Peyer's patch (tissue), 4 donors: Measurements from ENCODE around the gene RGS12. TPM values are rescaled to one million over a fixed set of nuclear protein-coding genes. Genes with fewer than 3 reads are reported as not detected.

Experiments
- DNase-seq, 3 donors: peaks; one replicate each; pipeline ENCODE4 v3.0.0-alpha.2; 2017 to 2019
- H3K27ac ChIP-seq, 4 donors: fragments of 200-600 bp; sonication (generic); one replicate each; pipeline ENCODE4 v1.5.1; 2016 to 2019
- H3K27me3 ChIP-seq, 2 donors: fragments of 200-600 bp; sonication (generic); one replicate each; pipeline ENCODE4 v1.5.1; 2019
- H3K36me3 ChIP-seq, 3 donors: fragments of 200-600 bp; sonication (generic); one replicate each; pipeline ENCODE4 v1.5.1; 2016 to 2019
- H3K4me1 ChIP-seq, 4 donors: fragments of 200-600 bp; sonication (generic); one replicate each; pipeline ENCODE4 v1.5.1; 2016 to 2019
- H3K4me3 ChIP-seq, 4 donors: fragments of 200-600 bp; sonication (generic); 1 replicate in 3 of 4; 2 replicates in 1 of 4; pipeline ENCODE4 v1.5.1; 2016 to 2019; ENCODE audit warnings: mild to moderate bottlenecking in 1 of 4
- H3K9me3 ChIP-seq, 4 donors: fragments of 200-600 bp; sonication (generic); one replicate each; pipeline ENCODE4 v1.5.1; 2016 to 2019; ENCODE audit warnings: mild to moderate bottlenecking in 1 of 4
- CTCF ChIP-seq, 6 experiments: fragments of 450-650 bp in 4 of 6; fragments of 200-600 bp in 2 of 6; sonication (generic) in 1 of 6; IDR thresholded peaks; one replicate each; pipeline ENCODE4 v1.5.1; 2017 to 2019; ENCODE audit warnings: antibody characterized with exemption in 6 of 6, mild to moderate bottlenecking in 3 of 6, moderate library complexity in 1 of 6
- POLR2A ChIP-seq, 2 donors: fragments of 450-650 bp; IDR thresholded peaks; one replicate each; pipeline ENCODE4 v1.5.1; 2017; ENCODE audit warnings: antibody characterized with exemption in 2 of 2, mild to moderate bottlenecking in 2 of 2, moderate library complexity in 2 of 2
- total RNA-seq, 4 donors: library from RNA; depleted of rRNA; stranded (reverse); fragments of >200 nt; gene quantifications; one replicate each; pipeline ENCODE4 v1.1.0, GENCODE V29; 2016

Gene RGS12
- total RNA-seq, 4 donors from 2014 or later: 24.3 to 36.5 (median 35.3) TPM

DNA sequence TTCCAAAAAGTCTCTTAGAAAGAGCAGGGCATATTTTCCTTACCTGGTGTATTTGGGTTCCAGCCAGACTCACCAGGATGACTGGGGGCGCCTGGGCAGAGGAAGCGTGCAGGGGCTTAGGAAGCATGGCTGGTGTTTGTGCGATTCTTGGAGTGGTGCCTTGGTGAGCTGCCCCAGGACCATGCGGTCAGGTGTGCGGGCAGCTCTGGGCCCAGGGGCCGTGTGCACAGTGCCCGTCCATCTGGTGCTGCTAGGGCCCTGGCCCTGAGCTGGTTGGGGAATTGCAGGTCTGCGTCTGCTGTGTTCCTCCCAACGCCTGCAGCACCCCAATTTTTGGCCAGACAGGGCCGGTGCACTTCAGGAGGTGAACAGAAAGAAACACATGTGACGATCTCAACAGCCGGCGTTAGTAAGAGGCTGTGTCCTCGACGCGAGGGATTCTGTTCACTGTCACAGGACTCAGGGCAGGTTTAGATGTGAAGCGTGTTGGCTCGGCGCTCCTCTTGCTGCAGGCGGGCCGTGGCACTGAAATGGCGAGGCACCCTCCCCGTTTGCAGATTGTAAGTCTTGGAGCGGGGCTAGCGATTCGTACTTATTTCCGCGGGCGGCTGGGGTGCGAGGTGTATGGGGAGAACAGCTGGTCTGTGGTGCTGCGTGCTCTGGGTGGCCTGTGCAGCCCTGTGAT lies 15.2 kb downstream of the RGS12 start:
- peak in 2 of 3 donors; percentile 40 to 45 for DNase-seq

DNA sequence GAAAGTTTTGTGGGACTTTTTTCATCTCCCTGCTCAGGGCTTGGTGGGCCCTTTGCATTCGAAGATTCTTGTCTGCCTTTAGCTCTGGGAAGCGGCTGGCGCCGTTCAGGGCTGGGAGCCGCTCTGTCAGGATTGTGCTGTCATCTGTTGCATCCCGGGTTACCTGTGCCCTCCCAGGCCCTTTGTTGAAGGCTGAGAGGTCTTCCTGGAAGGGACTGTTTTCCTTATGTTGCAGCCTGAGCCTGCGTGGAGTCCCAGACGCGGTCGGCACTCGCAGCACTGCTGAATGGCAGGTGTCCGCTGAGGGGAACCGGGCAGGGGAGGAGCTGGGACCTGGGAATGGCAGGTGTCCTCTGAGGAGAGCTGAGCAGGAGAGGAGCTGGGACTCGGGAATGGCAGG lies 15.9 kb downstream of the RGS12 start:
- TF ChIP-seq POLR2A (IDR thresholded peaks at IDR 0.05) (no peak), CTCF (IDR thresholded peaks at IDR 0.05) (no peak)
- Histone ChIP-seq H3K4me3 (no peak overlapping the region), H3K27me3 (no peaks in the 10 kb centered on the region), H3K9me3 (no peaks in the 10 kb centered on the region), H3K36me3 (no peaks in the 10 kb centered on the region), H3K27ac (no peak overlapping the region), H3K4me1 (peaks cover 0 to 38% (median 2%) of the 10 kb centered on the region in 4 donors)
- peak in 2 of 3 donors; percentile 46 to 49 for DNase-seq

More for the DNA sequence above, 15.2 kb downstream of the RGS12 start:
- no peak overlapping the region for H3K27ac ChIP-seq
- H3K36me3 ChIP-seq: no peaks in the 10 kb centered on the region
- TF ChIP-seq CTCF (IDR thresholded peaks at IDR 0.05) (no peak), POLR2A (IDR thresholded peaks at IDR 0.05) (no peak)
- H3K9me3 ChIP-seq: no peaks in the 10 kb centered on the region
- H3K4me3 ChIP-seq: no peak overlapping the region
- H3K4me1 ChIP-seq: peaks cover 0 to 38% (median 2%) of the 10 kb centered on the region in 4 donors
- H3K27me3 ChIP-seq: no peaks in the 10 kb centered on the region

DNA sequence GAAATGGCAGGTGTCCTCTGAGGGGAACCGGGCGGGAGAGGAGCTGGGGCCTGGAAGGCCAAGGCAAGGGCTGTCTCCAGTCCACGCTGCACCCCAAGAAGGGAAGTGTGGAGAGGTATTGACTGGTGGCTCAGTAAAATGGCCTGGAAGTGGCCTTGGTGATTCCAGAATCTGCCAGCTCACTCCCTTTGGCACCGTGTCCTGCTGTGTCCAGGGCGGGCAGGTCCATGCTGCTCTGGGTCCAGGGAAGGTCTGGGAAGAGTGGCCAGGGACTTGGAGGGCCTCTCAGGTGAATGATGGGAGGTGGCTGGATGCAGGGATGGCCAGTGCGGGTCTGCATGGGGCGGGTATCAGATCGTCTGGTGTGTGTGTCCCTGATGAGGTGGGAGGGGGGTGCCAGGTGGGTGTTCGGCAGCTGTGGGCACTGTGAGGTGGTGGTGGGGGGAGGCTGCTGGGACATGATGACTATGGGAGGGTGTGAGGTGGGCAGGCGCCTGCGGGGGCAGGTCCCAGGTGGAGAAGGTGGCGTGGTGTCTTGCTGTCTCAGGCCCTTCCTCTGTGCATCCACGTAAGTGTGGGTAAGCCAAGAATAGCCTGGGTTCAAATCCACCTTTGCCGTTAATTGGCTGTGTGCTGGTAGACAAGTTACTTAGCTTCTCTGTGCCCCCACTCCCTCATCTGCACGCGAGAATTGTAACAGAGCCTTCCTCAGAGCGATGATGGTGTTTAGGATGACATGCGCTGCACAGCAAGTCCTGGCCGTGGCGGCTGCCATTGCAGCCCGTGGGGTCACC lies 17.7 kb downstream of the RGS12 start:
- no peak for TF ChIP-seq POLR2A (IDR thresholded peaks at IDR 0.05)
- H3K9me3 ChIP-seq: no peaks in the 10 kb centered on the region
- no peaks in the 10 kb centered on the region for H3K27me3 ChIP-seq
- H3K36me3 ChIP-seq: no peaks in the 10 kb centered on the region
- no peak overlapping the region for H3K4me3 ChIP-seq
- no peak overlapping the region for H3K27ac ChIP-seq
- peak in 1 of 3 donors; percentile 43 for DNase-seq
- H3K4me1 ChIP-seq: peaks cover 0 to 25% (median 2%) of the 10 kb centered on the region in 4 donors

GRCh38 chr4:3311095-3311372 lies 18.2 kb downstream of the RGS12 start:
- Histone ChIP-seq H3K27ac (no peak overlapping the region), H3K27me3 (no peaks in the 10 kb centered on the region), H3K4me3 (no peak overlapping the region), H3K36me3 (no peaks in the 10 kb centered on the region), H3K9me3 (no peaks in the 10 kb centered on the region), H3K4me1 (peaks cover 0 to 20% (median 2%) of the 10 kb centered on the region in 4 donors)
- TF ChIP-seq POLR2A (IDR thresholded peaks at IDR 0.05): no peak
- no peak for DNase-seq

DNA sequence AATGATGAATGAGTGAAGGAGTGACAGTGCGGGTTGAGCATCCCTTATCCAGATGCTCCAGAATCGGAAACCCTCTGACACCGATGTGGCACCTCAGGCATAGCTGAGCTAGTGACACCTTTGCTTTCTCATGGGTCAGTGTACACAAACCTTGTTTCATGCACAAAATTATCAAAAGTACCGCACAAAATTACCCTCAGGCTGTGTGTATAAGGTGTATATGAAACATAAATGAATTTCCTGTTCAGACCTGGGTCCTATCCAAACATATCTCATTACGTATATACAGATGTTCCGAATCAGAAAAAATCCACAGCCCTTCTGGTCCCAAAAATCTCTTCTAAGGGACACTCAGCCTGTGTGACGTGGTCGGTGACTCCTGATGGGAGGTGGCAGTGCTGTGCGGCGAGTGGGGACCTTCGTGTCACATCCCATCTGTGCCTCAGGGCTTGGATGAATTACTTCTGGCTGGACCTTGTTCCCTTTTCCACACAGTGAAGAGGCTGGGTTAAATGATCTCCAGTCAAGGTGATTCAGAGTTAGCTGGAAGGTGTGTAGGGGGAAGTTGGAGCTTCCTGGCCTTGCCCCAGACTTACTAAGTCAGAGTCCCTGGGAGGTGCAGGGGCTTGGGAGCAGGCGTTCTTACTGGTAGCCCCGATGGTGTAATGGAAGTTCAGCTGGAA lies 18.8 kb downstream of the RGS12 start:
- no peaks in the 10 kb centered on the region for H3K9me3 ChIP-seq
- DNase-seq: peak in 2 of 3 donors; percentile 62 to 76
- peaks cover 0 to 15% (median 2%) of the 10 kb centered on the region in 4 donors for H3K4me1 ChIP-seq
- no peak overlapping the region for H3K4me3 ChIP-seq
- H3K27me3 ChIP-seq: no peaks in the 10 kb centered on the region
- peak overlapping the region in 2 of 4 donors; percentile 50 to 59 for H3K27ac ChIP-seq
- TF ChIP-seq POLR2A (IDR thresholded peaks at IDR 0.05): peak in 1 of 2 donors; percentile 35
- no peak for TF ChIP-seq CTCF (IDR thresholded peaks at IDR 0.05)
- peaks cover 0 to 3% (median 0%) of the 10 kb centered on the region in 3 donors for H3K36me3 ChIP-seq

DNA sequence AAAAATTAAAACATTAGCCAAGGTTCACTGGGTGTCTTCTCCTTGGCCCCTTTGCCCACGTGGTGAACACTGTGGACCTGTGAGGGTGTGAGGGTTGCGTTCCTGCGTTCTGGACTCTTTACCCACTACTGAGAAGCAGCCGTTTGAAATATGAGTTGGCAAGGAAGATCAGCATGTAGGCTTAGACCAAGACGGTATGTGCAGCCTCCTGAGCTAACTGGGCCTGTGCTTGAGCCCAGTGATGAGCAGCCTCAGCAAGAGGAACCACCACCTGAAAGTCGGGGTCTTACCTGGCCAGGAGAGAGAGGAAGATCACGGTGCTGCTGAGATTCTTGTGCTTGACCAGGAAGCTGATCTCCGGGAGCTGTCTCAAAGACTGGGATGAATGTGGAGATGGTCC lies 19.5 kb downstream of the RGS12 start:
- no peak for TF ChIP-seq CTCF (IDR thresholded peaks at IDR 0.05)
- no peak for TF ChIP-seq POLR2A (IDR thresholded peaks at IDR 0.05)
- H3K9me3 ChIP-seq: no peaks in the 10 kb centered on the region

More for the DNA sequence above, 19.5 kb downstream of the RGS12 start:
- Histone ChIP-seq H3K4me1 (peaks cover 0 to 15% (median 2%) of the 10 kb centered on the region in 4 donors), H3K4me3 (no peak overlapping the region), H3K27ac (peak overlapping the region in 2 of 4 donors; percentile 50 to 59), H3K27me3 (no peaks in the 10 kb centered on the region), H3K36me3 (peaks cover 0 to 10% (median 0%) of the 10 kb centered on the region in 3 donors)
- no peak for DNase-seq
